ENCODE measurements around the gene SLC2A2.

The SLC2A2 gene

GRCh38 chr3:171058873-171059603 is 32.5 kb upstream of the SLC2A2 start:
- Histone ChIP-seq H3K27me3 (ENCODE audit: control insufficient read depth in 1 of 2, insufficient read depth in 1 of 2, low read length in 2 of 2) (no peaks in the 10 kb centered on the region), H2BK120ac (ENCODE audit: low read depth, low read length) (no peak overlapping the region), H2AK5ac (ENCODE audit: low read length, severe bottlenecking) (no peak overlapping the region), H4K8ac (ENCODE audit: low read length) (no peak overlapping the region), H3K4me1 (ENCODE audit: control insufficient read depth, insufficient read depth, low read depth, low read length) (peaks cover 6% of the 10 kb centered on the region), H3K9me3 (ENCODE audit: control insufficient read depth, low read length) (no peaks in the 10 kb centered on the region), H2BK12ac (ENCODE audit: low read length in 2 of 2) (no peak overlapping the region), H2BK5ac (ENCODE audit: low read depth, low read length, poor library complexity, severe bottlenecking) (no peak overlapping the region), H3K36me3 (ENCODE audit: control insufficient read depth in 1 of 2, insufficient read depth in 2 of 2, low read depth in 1 of 2, low read length in 2 of 2) (peaks cover 3 to 7% of the 10 kb centered on the region in 2 experiments), H3K9ac (ENCODE audit: low read length) (no peak overlapping the region), H3K14ac (ENCODE audit: low read length in 2 of 2) (no peak overlapping the region), H3K23ac (ENCODE audit: low read length in 2 of 2) (no peak overlapping the region), H2BK15ac (ENCODE audit: low read depth, poor library complexity, severe bottlenecking) (no peak overlapping the region), H3K4ac (ENCODE audit: low read depth in 1 of 2, low read length in 2 of 2) (no peak overlapping the region), H3K27ac (ENCODE audit: low read length, poor library complexity, severe bottlenecking) (no peak overlapping the region), H3K79me1 (replicated peaks; ENCODE audit: low read length, poor library complexity, severe bottlenecking) (no peaks in the 10 kb centered on the region), H3K18ac (ENCODE audit: low read depth in 1 of 2, low read length in 2 of 2) (no peak overlapping the region), H3K4me2 (ENCODE audit: low read length, poor library complexity, severe bottlenecking) (no peak overlapping the region), H2AFZ (ENCODE audit: low read depth, low read length) (no peak overlapping the region), H4K91ac (ENCODE audit: low read length) (no peak overlapping the region), H3K4me3 (ENCODE audit: insufficient read depth in 1 of 2, low read depth in 1 of 2, low read length in 2 of 2) (no peak overlapping the region)
- no peak for DNase-seq

- Histone ChIP-seq H3K23ac (ENCODE audit: low read length in 2 of 2) (no peak overlapping the region), H4K91ac (ENCODE audit: low read length) (no peak overlapping the region), H3K4ac (ENCODE audit: low read depth in 1 of 2, low read length in 2 of 2) (no peak overlapping the region), H3K27me3 (ENCODE audit: control insufficient read depth in 1 of 2, insufficient read depth in 1 of 2, low read length in 2 of 2) (no peaks in the 10 kb centered on the region), H3K9ac (ENCODE audit: low read length) (no peak overlapping the region), H2AFZ (ENCODE audit: low read depth, low read length) (no peak overlapping the region), H2BK5ac (ENCODE audit: low read depth, low read length, poor library complexity, severe bottlenecking) (no peak overlapping the region), H4K8ac (ENCODE audit: low read length) (no peak overlapping the region), H2BK15ac (ENCODE audit: low read depth, poor library complexity, severe bottlenecking) (no peak overlapping the region), H3K27ac (ENCODE audit: low read length, poor library complexity, severe bottlenecking) (no peak overlapping the region), H3K4me2 (ENCODE audit: low read length, poor library complexity, severe bottlenecking) (no peak overlapping the region), H3K9me3 (ENCODE audit: control insufficient read depth, low read length) (no peaks in the 10 kb centered on the region), H3K14ac (ENCODE audit: low read length in 2 of 2) (no peak overlapping the region), H3K18ac (ENCODE audit: low read depth in 1 of 2, low read length in 2 of 2) (no peak overlapping the region), H2AK5ac (ENCODE audit: low read length, severe bottlenecking) (no peak overlapping the region), H3K4me1 (ENCODE audit: control insufficient read depth, insufficient read depth, low read depth, low read length) (peaks cover 6% of the 10 kb centered on the region), H2BK120ac (ENCODE audit: low read depth, low read length) (no peak overlapping the region), H3K4me3 (ENCODE audit: insufficient read depth in 1 of 2, low read depth in 1 of 2, low read length in 2 of 2) (no peak overlapping the region), H3K36me3 (ENCODE audit: control insufficient read depth in 1 of 2, insufficient read depth in 2 of 2, low read depth in 1 of 2, low read length in 2 of 2) (no peaks in the 10 kb centered on the region), H2BK12ac (ENCODE audit: low read length in 2 of 2) (no peak overlapping the region), H3K79me1 (replicated peaks; ENCODE audit: low read length, poor library complexity, severe bottlenecking) (no peaks in the 10 kb centered on the region)
- DNase-seq = no peak
- WGBS = no CpG with 5 or more reads among the region's 1 CpG
Observed at GRCh38 chr3:171058058-171058457, 31.5 kb upstream of the SLC2A2 start.

GRCh38 chr3:171057072-171057471 is 30.6 kb upstream of the SLC2A2 start:
- H3K4ac ChIP-seq (ENCODE audit: low read depth in 1 of 2, low read length in 2 of 2) = no peak overlapping the region
- peaks cover 6% of the 10 kb centered on the region for H3K4me1 ChIP-seq (ENCODE audit: control insufficient read depth, insufficient read depth, low read depth, low read length)
- no peak overlapping the region for H4K8ac ChIP-seq (ENCODE audit: low read length)
- no peaks in the 10 kb centered on the region for H3K9me3 ChIP-seq (ENCODE audit: control insufficient read depth, low read length)
- no peak overlapping the region for H3K4me3 ChIP-seq (ENCODE audit: insufficient read depth in 1 of 2, low read depth in 1 of 2, low read length in 2 of 2)
- peak overlapping the region; percentile 71 for H3K27ac ChIP-seq (ENCODE audit: low read length, poor library complexity, severe bottlenecking)
- no peak overlapping the region for H2AFZ ChIP-seq (ENCODE audit: low read depth, low read length)
- 88% methylated on average over 1 of the region's 1 CpG for WGBS
- no peak overlapping the region for H3K18ac ChIP-seq (ENCODE audit: low read depth in 1 of 2, low read length in 2 of 2)
- no peak overlapping the region for H3K14ac ChIP-seq (ENCODE audit: low read length in 2 of 2)
- no peak overlapping the region for H2BK120ac ChIP-seq (ENCODE audit: low read depth, low read length)
- no peaks in the 10 kb centered on the region for H3K36me3 ChIP-seq (ENCODE audit: control insufficient read depth in 1 of 2, insufficient read depth in 2 of 2, low read depth in 1 of 2, low read length in 2 of 2)
- H2BK15ac ChIP-seq (ENCODE audit: low read depth, poor library complexity, severe bottlenecking) = no peak overlapping the region
- no peak overlapping the region for H2BK5ac ChIP-seq (ENCODE audit: low read depth, low read length, poor library complexity, severe bottlenecking)
- H3K23ac ChIP-seq (ENCODE audit: low read length in 2 of 2) = no peak overlapping the region
- no peak overlapping the region for H4K91ac ChIP-seq (ENCODE audit: low read length)
- no peak overlapping the region for H2BK12ac ChIP-seq (ENCODE audit: low read length in 2 of 2)
- no peak overlapping the region for H3K9ac ChIP-seq (ENCODE audit: low read length)
- H2AK5ac ChIP-seq (ENCODE audit: low read length, severe bottlenecking) = peak overlapping the region; percentile 32
- no peaks in the 10 kb centered on the region for H3K27me3 ChIP-seq (ENCODE audit: control insufficient read depth in 1 of 2, insufficient read depth in 1 of 2, low read length in 2 of 2)
- H3K79me1 ChIP-seq (replicated peaks; ENCODE audit: low read length, poor library complexity, severe bottlenecking) = no peaks in the 10 kb centered on the region
- no peak overlapping the region for H3K4me2 ChIP-seq (ENCODE audit: low read length, poor library complexity, severe bottlenecking)
- DNase-seq = no peak

GRCh38 chr3:171056528-171056927 is 30.0 kb upstream of the SLC2A2 start:
- Histone ChIP-seq H3K36me3 (ENCODE audit: control insufficient read depth in 1 of 2, insufficient read depth in 2 of 2, low read depth in 1 of 2, low read length in 2 of 2) (no peaks in the 10 kb centered on the region), H3K4me1 (ENCODE audit: control insufficient read depth, insufficient read depth, low read depth, low read length) (peaks cover 6% of the 10 kb centered on the region), H3K79me1 (replicated peaks; ENCODE audit: low read length, poor library complexity, severe bottlenecking) (no peaks in the 10 kb centered on the region), H3K27me3 (ENCODE audit: control insufficient read depth in 1 of 2, insufficient read depth in 1 of 2, low read length in 2 of 2) (no peaks in the 10 kb centered on the region), H3K23ac (ENCODE audit: low read length in 2 of 2) (no peak overlapping the region), H3K14ac (ENCODE audit: low read length in 2 of 2) (no peak overlapping the region), H3K4me3 (ENCODE audit: insufficient read depth in 1 of 2, low read depth in 1 of 2, low read length in 2 of 2) (no peak overlapping the region), H2BK15ac (ENCODE audit: low read depth, poor library complexity, severe bottlenecking) (no peak overlapping the region), H4K8ac (ENCODE audit: low read length) (no peak overlapping the region), H3K27ac (ENCODE audit: low read length, poor library complexity, severe bottlenecking) (peak overlapping the region; percentile 84), H3K4ac (ENCODE audit: low read depth in 1 of 2, low read length in 2 of 2) (no peak overlapping the region), H3K18ac (ENCODE audit: low read depth in 1 of 2, low read length in 2 of 2) (no peak overlapping the region), H2AK5ac (ENCODE audit: low read length, severe bottlenecking) (no peak overlapping the region), H3K9ac (ENCODE audit: low read length) (no peak overlapping the region), H2AFZ (ENCODE audit: low read depth, low read length) (no peak overlapping the region), H2BK12ac (ENCODE audit: low read length in 2 of 2) (no peak overlapping the region), H2BK120ac (ENCODE audit: low read depth, low read length) (no peak overlapping the region), H2BK5ac (ENCODE audit: low read depth, low read length, poor library complexity, severe bottlenecking) (no peak overlapping the region), H3K4me2 (ENCODE audit: low read length, poor library complexity, severe bottlenecking) (no peak overlapping the region), H4K91ac (ENCODE audit: low read length) (no peak overlapping the region), H3K9me3 (ENCODE audit: control insufficient read depth, low read length) (no peaks in the 10 kb centered on the region)
- peak; percentile 37 for DNase-seq
- 54% methylated on average over 4 of the region's 5 CpGs for WGBS

Data from mesenchymal stem cell (in vitro differentiated cells and primary cell).